GM19043 (cell line): ENCODE data around the gene SYNC.
"Not testable (repeated sequence)": the region's sequence is repeated elsewhere in the genome, so short reads cannot be mapped to it uniquely, and the experiment has no call there.

Experiments
- ATAC-seq: cut with Tn5 transposase; IDR thresholded peaks from one replicate; pipeline ENCODE4 v1.9.1; 2021; ENCODE audit warnings: low read depth; ENCODE audit not compliant: unreplicated experiment

SYNC gene

GRCh38 chr1:32647308-32648134 is 55.0 kb downstream of the SYNC start:
- no peak for ATAC-seq

- ATAC-seq = no peak
These were observed 58.1 kb downstream of the SYNC start for GRCh38 chr1:32644426-32644825.

GRCh38 chr1:32642292-32642827 is 60.2 kb downstream of the SYNC start:
- ATAC-seq = not testable (repeated sequence)

- no peak for ATAC-seq
These were observed 63.0 kb downstream of the SYNC start for GRCh38 chr1:32639489-32640075.

- no peak for ATAC-seq
These were observed 65.5 kb downstream of the SYNC start for GRCh38 chr1:32636914-32637645.

- no peak for ATAC-seq
These were observed 66.9 kb downstream of the SYNC start for GRCh38 chr1:32635508-32636277.

- no peak for ATAC-seq
These were observed 69.7 kb downstream of the SYNC start for GRCh38 chr1:32632829-32633228.

- ATAC-seq = not testable (repeated sequence)
These were observed 72.4 kb downstream of the SYNC start for GRCh38 chr1:32630173-32630572.
